ENCODE measurements around the gene RITA1. TPM values are rescaled to one million over a fixed set of nuclear protein-coding genes. Genes with fewer than 3 reads are reported as not detected.

The RITA1 gene
- total and polyA plus RNA-seq, 9 donors: 6.8 to 19.4 (median 15.4) TPM

DNA sequence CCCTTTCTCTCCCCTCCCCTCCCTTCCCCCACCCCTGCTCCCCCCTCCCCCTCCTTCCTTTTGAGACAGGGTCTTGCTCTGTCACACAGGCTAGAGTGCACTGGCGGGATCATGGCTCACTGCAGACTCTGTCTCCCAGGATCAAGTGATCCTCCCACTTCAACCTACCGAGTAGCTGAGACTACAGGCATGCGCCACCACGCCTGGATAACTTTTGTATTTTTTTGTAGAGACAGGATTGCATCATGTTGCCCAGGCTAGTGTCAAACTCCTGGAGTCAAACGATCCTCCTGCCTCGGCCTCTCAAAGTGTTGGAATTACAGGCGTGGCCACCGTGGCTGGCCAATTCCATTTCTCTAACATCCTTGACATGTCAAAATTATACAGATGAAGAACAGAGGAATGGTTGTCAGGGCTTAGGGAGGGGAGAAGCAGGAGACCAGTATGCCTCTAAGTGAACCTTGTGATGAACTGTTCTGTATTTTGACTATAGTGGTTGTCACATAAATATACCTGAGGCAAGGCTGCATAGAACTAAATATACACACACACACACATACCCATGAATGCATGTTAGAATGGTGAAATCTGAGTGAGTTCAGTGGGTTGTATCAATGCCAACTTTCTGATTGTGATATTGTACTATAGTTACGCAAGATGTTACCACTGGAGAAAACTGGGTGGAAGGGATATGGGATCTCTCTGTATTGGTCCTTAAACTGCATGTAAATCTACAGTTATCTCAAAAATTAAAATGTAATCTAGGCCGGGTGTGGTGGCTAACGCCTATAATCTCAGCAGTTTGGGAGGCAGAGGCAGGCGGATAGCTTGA, 39.6 kb upstream of the RITA1 start:
- Histone ChIP-seq H3K4me3 (no peak overlapping the region), H3K9me3 (no peaks in the 10 kb centered on the region), H3K27ac (no peak overlapping the region), H3K36me3 (no peaks in the 10 kb centered on the region), H3K4me1 (ENCODE audit: insufficient read depth) (no peaks in the 10 kb centered on the region), H3K27me3 (no peaks in the 10 kb centered on the region)
- 70 to 77% (median 72%) methylated on average over 12 of the region's 12 CpGs for WGBS, 3 donors
- intact Hi-C loops (cut with DNase I): no loop called here
- no peak for DNase-seq
- TF ChIP-seq POLR2A (IDR thresholded peaks at IDR 0.05): no peak
- TF ChIP-seq CTCF (IDR thresholded peaks at IDR 0.05): no peak
- no peak for TF ChIP-seq EP300 (IDR thresholded peaks at IDR 0.05)

GRCh38 chr12:113146999-113147398, 38.5 kb upstream of the RITA1 start:
- H3K27ac ChIP-seq: no peak overlapping the region

GRCh38 chr12:113149361-113150150, 36.0 kb upstream of the RITA1 start, which contains the start of gene CFAP73:
TSS of gene CFAP73 (plus strand) at chr12:113149724. CDS start at chr12:113149858, 134 bp downstream.
- Histone ChIP-seq H3K4me3 (no peak within 1 kb of the TSS), H3K36me3 (no peaks in the 10 kb centered on the region), H3K27ac (no peak within 1 kb of the TSS), H3K4me1 (ENCODE audit: insufficient read depth) (peaks cover 2% of the 10 kb centered on the region), H3K27me3 (no peaks in the 10 kb centered on the region), H3K9me3 (no peaks in the 10 kb centered on the region)
- 17 to 22% (median 22%) methylated on average over 22 of the region's 22 CpGs for WGBS, 3 donors
- intact Hi-C loops (cut with DNase I): no loop called here
- peak in 3 of 5 donors; percentile 31 to 66 (median 45) for DNase-seq
- TF ChIP-seq POLR2A (IDR thresholded peaks at IDR 0.05) (no peak), CTCF (IDR thresholded peaks at IDR 0.05) (no peak), EP300 (IDR thresholded peaks at IDR 0.05) (no peak)

More at GRCh38 chr12:113146999-113147398, 38.5 kb upstream of the RITA1 start:
- no peak for DNase-seq
- no peak for TF ChIP-seq CTCF (IDR thresholded peaks at IDR 0.05)
- TF ChIP-seq POLR2A (IDR thresholded peaks at IDR 0.05): no peak
- no peak for TF ChIP-seq EP300 (IDR thresholded peaks at IDR 0.05)
- no peaks in the 10 kb centered on the region for H3K27me3 ChIP-seq
- intact Hi-C loops (cut with DNase I): no loop called here
- H3K4me3 ChIP-seq: no peak overlapping the region
- H3K4me1 ChIP-seq (ENCODE audit: insufficient read depth): no peaks in the 10 kb centered on the region
- H3K36me3 ChIP-seq: no peaks in the 10 kb centered on the region
- no peaks in the 10 kb centered on the region for H3K9me3 ChIP-seq
- WGBS, 3 donors: 75 to 87% (median 77%) methylated on average over 2 of the region's 2 CpGs

DNA sequence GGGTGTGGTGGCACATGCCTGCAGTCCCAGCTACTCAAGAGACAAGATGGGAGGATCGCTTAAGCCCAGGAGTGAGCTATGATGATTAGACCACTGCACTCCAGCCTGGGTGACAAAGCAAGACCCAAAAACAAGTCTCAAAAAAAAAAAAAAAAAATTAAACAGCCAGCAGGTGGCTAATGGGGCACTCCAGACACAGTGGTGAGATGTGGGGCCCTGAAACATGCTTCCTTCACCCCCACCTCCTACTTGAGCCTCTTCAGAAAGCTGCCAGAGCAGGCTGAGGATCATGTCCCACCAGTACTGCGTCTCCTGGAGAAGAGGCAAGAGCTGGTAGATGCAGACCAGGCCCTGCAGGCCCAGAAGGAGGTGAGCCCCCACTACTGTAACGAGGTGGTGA, 33.9 kb upstream of the RITA1 start:
- 88 to 95% (median 91%) methylated on average over 3 of the region's 3 CpGs for WGBS, 3 donors
- no peaks in the 10 kb centered on the region for H3K9me3 ChIP-seq
- no peak overlapping the region for H3K4me3 ChIP-seq
- intact Hi-C loops (cut with DNase I): no loop called here
- no peaks in the 10 kb centered on the region for H3K27me3 ChIP-seq
- peaks cover 2% of the 10 kb centered on the region for H3K4me1 ChIP-seq (ENCODE audit: insufficient read depth)
- TF ChIP-seq CTCF (IDR thresholded peaks at IDR 0.05) (no peak), POLR2A (IDR thresholded peaks at IDR 0.05) (no peak), EP300 (IDR thresholded peaks at IDR 0.05) (no peak)
- no peak for DNase-seq
- no peaks in the 10 kb centered on the region for H3K36me3 ChIP-seq
- H3K27ac ChIP-seq: no peak overlapping the region

All from ovary (tissue), 9 donors.